ENCODE measurements around the gene SHLD2. TPM values are rescaled to one million over a fixed set of nuclear protein-coding genes. Genes with fewer than 3 reads are reported as not detected.
"Not testable (repeated sequence)": the region's sequence is repeated elsewhere in the genome, so short reads cannot be mapped to it uniquely, and the experiment has no call there.

SHLD2 gene
- total RNA-seq, 2 donors from 2014 or later, result 19.2 to 43.3 TPM

DNA sequence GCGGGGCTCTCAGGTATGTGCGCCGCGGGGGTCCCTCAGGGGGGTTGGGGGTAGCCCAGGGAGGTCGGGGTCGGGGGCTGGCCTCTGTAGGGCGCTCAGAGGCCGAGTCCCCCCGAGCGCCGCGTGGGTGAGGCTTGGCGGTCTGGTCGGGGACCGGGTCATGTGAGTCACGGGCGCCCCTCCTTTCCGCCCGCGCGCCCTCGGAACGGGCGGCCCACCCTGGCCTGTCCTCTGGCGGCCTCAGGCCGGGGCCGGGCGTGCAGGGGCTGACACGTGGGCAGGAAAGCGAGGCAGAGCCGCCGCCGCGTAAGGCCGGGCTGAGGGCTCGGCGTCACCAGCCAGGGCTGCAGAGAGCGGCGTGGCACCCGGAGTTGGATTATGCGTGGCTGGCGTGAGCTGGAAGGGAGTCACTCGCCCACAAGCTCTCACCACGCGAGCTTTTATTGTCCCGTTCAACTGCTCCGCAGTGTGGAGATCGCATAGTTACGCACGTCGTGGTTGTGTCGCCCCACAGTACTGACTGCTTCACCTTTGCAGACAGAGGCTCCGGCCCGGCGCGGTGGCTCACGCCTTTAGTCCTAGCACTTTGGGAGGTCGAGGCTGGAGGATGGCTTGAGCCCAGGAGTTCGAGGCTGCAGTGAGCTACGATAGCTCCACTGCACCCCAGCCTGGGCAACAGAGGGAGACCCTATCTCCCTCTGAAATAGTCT lies 385 bp downstream of the SHLD2 start:
- Mint-ChIP-seq H3K4me3 (peak overlapping the region; percentile 81), H3K27ac (peak overlapping the region; percentile 35 to 53), H3K27me3 (no peaks in the 10 kb centered on the region), H3K9me3 (no peaks in the 10 kb centered on the region), H3K36me3 (peaks cover 10% of the 10 kb centered on the region), H3K4me1 (ENCODE audit: low read depth in 2 of 2) (peaks cover 26 to 33% of the 10 kb centered on the region in 2 donors)
- ATAC-seq (peak; percentile 80 to 82), DNase-seq (ENCODE audit: low spot score) (peak; percentile 90)

DNA sequence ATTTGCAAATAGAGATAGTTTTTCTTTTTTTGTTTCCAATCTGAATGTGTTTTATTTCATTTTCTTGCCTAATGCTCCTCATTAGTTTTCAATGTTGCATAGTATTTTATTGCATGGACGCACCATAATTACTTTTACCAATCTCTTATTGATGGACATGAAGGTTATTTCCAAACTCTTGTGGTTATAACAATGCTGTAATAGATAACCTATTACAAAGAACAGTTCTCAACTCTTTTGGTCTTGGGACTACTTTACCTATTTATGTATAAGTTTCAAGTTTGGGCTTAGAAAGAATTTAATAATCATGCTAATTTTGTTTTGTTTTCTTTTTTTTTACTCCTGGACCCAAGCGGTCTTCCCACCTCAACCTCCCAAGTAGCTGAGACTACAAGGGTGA lies 7.0 kb downstream of the SHLD2 start:
- peaks cover 0 to 8% of the 10 kb centered on the region in 2 donors for H3K4me1 Mint-ChIP-seq (ENCODE audit: low read depth in 2 of 2)
- H3K36me3 Mint-ChIP-seq, result peaks cover 10% of the 10 kb centered on the region
- DNase-seq (ENCODE audit: low spot score), result no peak
- H3K27me3 Mint-ChIP-seq, result no peaks in the 10 kb centered on the region
- no peak overlapping the region for H3K4me3 Mint-ChIP-seq
- no peaks in the 10 kb centered on the region for H3K9me3 Mint-ChIP-seq
- ATAC-seq, result no peak
- no peak overlapping the region for H3K27ac Mint-ChIP-seq

DNA sequence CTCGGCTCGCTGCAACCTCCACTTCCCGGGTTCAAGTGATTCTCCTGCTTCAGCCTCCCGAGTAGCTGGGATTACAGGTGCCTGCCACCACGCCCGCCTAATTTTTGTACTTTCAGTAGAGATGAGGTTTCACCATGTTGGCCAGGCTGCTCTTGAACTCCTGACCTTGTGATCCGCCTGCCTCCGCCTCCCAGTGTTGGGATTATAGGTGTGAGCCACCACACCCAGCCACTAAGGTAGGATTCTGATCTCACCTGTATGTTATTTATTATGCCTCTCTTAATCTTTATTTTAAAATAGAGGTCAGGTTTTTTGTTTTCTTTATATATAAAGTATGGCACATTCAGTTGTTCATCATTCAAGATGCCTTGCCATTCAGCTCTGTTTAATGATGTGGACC lies 9.7 kb downstream of the SHLD2 start:
- H3K9me3 Mint-ChIP-seq; ATAC-seq; H3K27ac Mint-ChIP-seq; DNase-seq (ENCODE audit: low spot score); H3K4me3 Mint-ChIP-seq; H3K27me3 Mint-ChIP-seq: not testable (repeated sequence)
- Mint-ChIP-seq H3K36me3 (peaks cover 12% of the 10 kb centered on the region), H3K4me1 (ENCODE audit: low read depth in 2 of 2) (peaks cover 6 to 12% of the 10 kb centered on the region in 2 donors)

DNA sequence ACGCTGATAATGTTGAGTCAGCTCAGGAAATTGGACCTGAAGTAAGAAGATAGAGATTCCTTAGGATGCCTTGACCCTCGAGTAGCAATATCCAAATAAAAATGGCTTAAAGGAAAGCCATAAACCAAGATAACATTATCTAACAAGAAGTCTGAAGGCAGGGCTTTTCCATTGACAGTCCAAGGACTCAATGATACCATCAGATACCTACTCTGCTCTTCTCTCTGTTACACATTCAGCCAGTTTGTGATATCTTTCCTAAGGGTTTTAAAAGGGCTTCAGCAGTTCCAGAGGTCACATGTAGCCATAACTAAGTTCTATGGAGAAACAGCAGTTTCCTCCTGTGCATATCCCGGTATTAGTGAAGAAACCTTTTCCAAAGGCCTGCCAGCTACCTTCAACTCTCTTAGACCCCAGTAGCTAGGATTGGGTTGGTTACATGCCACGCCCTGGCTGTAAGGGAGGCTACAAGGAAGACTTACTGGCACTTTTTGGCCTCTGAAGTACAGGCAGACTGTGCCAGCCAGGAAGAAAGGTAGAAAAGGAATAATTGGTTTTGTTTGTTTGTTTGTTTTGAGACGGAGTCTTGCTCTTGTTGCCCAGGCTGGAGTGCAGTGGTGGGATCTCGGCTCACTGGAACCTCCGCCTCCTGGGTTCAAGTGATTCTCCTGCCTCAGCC lies 10.6 kb downstream of the SHLD2 start:
- ATAC-seq, result no peak
- no peak for DNase-seq (ENCODE audit: low spot score)
- Mint-ChIP-seq H3K4me1 (ENCODE audit: low read depth in 2 of 2) (peaks cover 6 to 13% of the 10 kb centered on the region in 2 donors), H3K9me3 (no peaks in the 10 kb centered on the region), H3K27me3 (no peaks in the 10 kb centered on the region), H3K4me3 (no peak overlapping the region), H3K27ac (no peak overlapping the region), H3K36me3 (peaks cover 13% of the 10 kb centered on the region)

DNA sequence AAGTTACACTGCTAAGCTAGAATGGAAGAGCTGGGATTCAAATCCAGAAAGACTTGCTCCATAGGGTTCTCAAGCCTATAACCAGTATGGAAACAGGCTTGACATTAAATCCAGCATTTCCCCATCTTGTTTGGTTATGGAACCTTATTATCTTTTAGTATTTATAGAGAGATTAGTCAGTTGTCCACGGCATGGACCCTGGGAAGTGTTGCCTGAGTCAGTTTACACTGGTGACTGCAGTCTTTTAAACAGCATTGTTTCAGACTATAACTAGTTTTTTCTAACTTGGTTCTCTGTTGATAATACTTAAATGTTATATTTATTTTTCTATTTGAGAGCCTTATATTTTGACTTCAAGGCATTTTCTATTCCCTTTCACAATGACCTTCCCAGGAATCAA lies 23.1 kb downstream of the SHLD2 start:
- H3K27ac Mint-ChIP-seq; H3K36me3 Mint-ChIP-seq; H3K4me3 Mint-ChIP-seq; H3K9me3 Mint-ChIP-seq; DNase-seq (ENCODE audit: low spot score); ATAC-seq; H3K4me1 Mint-ChIP-seq (ENCODE audit: low read depth in 2 of 2); H3K27me3 Mint-ChIP-seq: not testable (repeated sequence)

DNA sequence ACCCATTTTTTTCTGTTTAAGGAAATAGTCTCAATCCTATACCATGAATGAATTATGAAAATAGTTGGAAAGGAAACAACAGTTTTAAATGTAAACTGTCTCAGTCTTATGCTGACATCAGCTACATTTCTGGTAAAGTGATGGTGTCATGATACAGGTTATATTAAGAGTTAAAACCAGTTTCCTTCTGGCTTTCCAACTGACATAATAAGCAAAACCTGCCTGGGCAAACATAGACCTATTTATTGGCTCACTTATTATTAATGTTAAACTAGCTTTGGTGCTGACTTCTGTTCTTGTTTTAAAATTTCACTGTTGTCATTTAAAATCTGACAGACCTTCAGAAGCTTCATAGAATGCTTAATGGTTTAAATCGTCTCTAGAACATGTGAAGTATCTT lies 24.0 kb downstream of the SHLD2 start:
- H3K27me3 Mint-ChIP-seq; H3K36me3 Mint-ChIP-seq; ATAC-seq; H3K9me3 Mint-ChIP-seq; H3K4me1 Mint-ChIP-seq (ENCODE audit: low read depth in 2 of 2); H3K4me3 Mint-ChIP-seq; DNase-seq (ENCODE audit: low spot score); H3K27ac Mint-ChIP-seq: not testable (repeated sequence)

DNA sequence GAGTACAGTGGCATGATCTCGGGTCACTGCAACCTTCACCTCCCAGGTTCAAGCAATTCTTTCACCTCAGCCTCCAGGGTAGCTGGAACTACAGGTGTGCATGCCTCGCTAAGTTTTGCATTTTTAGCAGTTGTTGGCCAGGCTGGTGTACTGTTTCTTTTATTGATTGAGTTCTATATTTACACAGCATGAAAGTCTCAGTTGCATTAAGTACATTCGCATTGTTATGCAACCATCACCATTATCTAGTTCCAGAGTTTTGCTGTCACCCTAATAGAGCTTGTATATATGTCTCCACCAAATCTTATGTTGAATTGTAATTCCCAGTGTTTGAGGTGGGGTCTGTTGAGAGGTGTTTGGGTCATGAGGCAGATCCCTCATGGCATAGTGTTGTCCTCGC lies 28.3 kb downstream of the SHLD2 start:
- H3K4me1 Mint-ChIP-seq (ENCODE audit: low read depth in 2 of 2); H3K27ac Mint-ChIP-seq; ATAC-seq: not testable (repeated sequence)

DNA sequence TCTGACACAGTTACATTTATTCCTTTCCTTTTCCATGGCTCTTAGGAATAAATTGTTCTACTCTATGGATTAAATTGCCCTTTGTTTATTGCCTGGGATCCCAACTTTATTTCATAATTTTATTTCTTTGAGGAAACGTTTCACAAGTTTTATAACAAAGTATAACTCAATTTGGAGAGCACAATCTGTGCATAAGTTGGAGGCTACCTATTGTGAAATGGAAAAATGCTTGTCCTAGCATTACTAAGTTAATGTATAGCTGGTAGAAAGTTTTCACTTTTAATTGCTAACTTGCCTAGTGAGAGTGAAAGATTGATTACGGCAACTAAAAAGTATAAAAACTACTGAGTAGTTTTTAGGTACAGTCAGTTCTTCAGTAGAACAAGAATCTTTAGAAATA lies 32.0 kb downstream of the SHLD2 start:
- ATAC-seq; H3K36me3 Mint-ChIP-seq; H3K4me1 Mint-ChIP-seq (ENCODE audit: low read depth in 2 of 2); H3K27me3 Mint-ChIP-seq; H3K9me3 Mint-ChIP-seq; H3K27ac Mint-ChIP-seq; H3K4me3 Mint-ChIP-seq; DNase-seq (ENCODE audit: low spot score): not testable (repeated sequence)

More for the DNA sequence above, 28.3 kb downstream of the SHLD2 start:
- not testable (repeated sequence) for H3K36me3 Mint-ChIP-seq; H3K9me3 Mint-ChIP-seq; H3K27me3 Mint-ChIP-seq; H3K4me3 Mint-ChIP-seq; DNase-seq (ENCODE audit: low spot score)

DNA sequence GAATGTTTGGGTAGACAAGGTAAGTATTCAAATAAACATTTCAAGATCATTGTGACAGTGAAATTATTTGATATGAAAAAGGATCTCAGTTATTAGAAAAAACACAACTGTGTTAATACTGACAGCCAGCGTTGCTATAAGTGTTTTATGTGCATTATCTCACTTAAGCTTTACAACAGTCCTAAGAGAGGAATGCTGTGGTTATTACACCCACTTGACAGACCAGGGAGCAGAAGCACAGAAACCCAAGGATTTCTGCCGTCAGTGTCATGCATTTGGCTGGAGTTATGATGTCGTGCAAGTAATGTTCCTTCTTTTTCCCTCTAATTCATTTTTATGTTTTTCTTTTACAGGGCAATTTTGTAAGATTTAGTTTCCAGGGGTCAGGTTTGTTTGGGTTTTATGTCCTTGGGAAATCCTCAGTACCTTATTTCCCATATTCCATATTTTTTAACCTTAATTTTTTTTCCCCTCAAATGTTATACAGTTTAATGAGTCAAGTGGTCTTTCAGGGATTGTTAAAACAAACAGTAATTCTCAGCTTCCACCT lies 32.7 kb downstream of the SHLD2 start:
- DNase-seq (ENCODE audit: low spot score); H3K27ac Mint-ChIP-seq; ATAC-seq; H3K4me1 Mint-ChIP-seq (ENCODE audit: low read depth in 2 of 2); H3K4me3 Mint-ChIP-seq; H3K9me3 Mint-ChIP-seq; H3K36me3 Mint-ChIP-seq; H3K27me3 Mint-ChIP-seq: not testable (repeated sequence)

DNA sequence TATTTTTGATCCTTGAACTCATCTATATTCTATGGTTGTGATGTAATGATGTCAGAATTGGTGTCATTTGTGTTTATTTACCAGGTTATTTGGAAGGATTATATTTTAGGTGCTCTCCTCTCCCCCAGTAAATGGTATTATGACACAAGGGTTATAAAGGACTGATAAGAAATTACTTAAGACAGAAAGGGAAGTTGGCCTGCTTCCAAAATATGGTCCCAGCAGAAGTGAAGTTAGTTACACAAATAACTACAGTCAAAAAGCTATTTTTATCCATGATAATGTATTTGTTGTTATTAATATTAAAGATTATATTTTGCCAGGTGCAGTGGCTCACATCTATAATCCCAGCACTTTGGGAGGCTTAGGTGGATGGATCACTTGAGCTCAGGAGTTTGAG lies 37.2 kb downstream of the SHLD2 start:
- not testable (repeated sequence) for H3K4me1 Mint-ChIP-seq (ENCODE audit: low read depth in 2 of 2); ATAC-seq; DNase-seq (ENCODE audit: low spot score); H3K36me3 Mint-ChIP-seq; H3K27ac Mint-ChIP-seq; H3K27me3 Mint-ChIP-seq; H3K4me3 Mint-ChIP-seq; H3K9me3 Mint-ChIP-seq

DNA sequence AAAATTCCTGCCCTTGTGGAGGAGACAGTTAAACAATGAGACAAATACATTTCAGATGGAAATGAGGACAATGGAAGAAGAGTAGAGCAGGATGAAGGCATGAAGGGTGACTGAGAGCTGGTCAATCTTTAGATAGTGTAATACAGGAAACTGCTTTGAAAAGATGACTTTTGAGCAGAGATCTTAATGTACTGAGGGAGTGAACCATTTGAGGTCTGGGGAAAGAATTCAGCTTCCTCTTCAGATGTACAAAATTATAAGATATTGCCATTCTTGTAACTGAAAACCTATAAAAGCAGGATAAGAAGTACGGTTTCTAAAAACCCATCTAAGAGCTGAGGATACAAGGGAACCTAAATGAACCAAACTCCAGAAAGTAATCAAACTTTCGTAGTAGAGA lies 38.9 kb downstream of the SHLD2 start:
- ATAC-seq; H3K27me3 Mint-ChIP-seq; DNase-seq (ENCODE audit: low spot score); H3K4me1 Mint-ChIP-seq (ENCODE audit: low read depth in 2 of 2); H3K9me3 Mint-ChIP-seq; H3K4me3 Mint-ChIP-seq; H3K27ac Mint-ChIP-seq: not testable (repeated sequence)
- peaks cover 13% of the 10 kb centered on the region for H3K36me3 Mint-ChIP-seq

DNA sequence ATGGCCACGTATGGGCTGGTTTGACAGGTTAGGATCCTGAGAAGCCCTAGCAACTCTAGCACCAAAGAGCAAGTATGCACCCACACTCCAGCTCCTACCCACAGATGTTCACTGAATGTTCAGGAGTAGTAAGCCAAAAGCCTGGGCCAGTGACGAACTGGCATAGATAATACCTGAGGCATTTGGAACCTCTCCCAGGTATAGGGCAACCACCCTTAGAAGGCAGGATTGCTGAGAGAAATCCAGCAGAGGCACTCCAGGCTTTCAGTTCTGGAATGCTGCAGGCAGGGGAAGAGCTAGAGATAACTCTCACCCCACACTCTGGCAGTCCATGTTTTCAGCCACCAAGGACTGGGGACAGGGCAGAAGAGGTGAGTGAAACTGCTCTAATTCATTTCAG lies 39.4 kb downstream of the SHLD2 start:
- peaks cover 13% of the 10 kb centered on the region for H3K36me3 Mint-ChIP-seq
- H3K4me3 Mint-ChIP-seq; H3K4me1 Mint-ChIP-seq (ENCODE audit: low read depth in 2 of 2); H3K9me3 Mint-ChIP-seq; H3K27ac Mint-ChIP-seq; DNase-seq (ENCODE audit: low spot score); H3K27me3 Mint-ChIP-seq; ATAC-seq: not testable (repeated sequence)

DNA sequence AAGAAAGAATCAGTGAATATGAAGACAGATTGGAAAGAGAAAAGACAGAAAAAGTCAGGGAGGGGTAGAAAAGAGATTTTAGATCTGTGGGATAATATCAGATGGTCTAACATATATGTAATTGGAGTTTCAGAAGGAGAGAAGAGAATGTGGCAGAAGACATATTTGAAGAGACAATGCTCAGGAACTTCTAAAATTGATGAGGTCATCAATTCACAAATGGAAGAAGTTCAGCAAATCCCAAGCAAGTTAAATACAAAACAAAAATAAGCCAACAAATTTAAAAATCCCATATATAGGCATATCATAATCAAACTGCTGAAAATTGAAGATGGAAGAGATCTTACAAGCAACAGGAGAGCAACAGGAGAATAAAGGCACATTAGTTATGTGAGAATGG lies 42.5 kb downstream of the SHLD2 start:
- not testable (repeated sequence) for H3K9me3 Mint-ChIP-seq; H3K4me1 Mint-ChIP-seq (ENCODE audit: low read depth in 2 of 2); H3K4me3 Mint-ChIP-seq; ATAC-seq; H3K27ac Mint-ChIP-seq; DNase-seq (ENCODE audit: low spot score); H3K27me3 Mint-ChIP-seq
- H3K36me3 Mint-ChIP-seq, result peaks cover 13% of the 10 kb centered on the region

DNA sequence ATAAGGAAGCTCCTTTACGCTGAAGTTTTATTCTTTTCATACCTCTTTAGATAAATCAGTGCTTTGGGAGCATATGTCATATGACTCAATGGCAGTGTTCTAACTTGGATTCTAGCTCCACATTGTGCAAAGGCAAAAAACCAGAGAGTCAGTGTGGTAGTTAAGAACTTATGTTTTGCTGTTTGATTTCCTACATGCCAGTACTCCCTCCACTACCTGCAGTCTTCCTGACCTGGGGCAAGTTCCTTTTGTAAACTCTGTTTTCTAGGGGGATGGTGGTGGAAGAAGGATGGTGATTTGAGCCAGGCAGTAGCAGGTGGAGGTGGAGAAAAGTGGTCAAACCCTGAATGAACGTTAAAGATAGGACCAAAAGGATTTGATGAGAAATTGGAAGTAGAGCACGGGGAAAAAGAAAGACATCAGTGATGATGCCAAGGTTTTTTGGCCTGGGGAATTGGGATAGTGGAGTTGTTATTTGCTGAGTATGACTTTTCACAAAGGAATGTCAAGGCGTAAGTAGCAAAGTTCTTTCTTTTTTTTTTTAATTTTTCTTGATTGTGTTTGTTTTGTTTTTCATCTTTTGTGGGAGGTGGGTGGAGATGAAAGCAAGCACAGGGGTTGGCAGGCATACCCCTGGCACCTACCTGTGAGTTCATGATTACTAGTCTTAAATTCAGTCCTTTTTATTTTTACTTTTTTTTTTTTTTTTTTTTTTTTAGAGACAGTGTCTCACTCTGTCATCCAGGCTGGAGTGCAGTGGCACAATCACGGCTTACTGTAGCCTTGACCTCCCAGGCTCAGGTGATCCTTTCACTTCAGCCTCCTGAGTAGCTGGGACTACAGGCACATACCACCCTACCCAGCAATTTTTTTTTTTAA lies 47.5 kb downstream of the SHLD2 start:
- not testable (repeated sequence) for H3K27me3 Mint-ChIP-seq; H3K4me3 Mint-ChIP-seq; H3K9me3 Mint-ChIP-seq; DNase-seq (ENCODE audit: low spot score); H3K36me3 Mint-ChIP-seq; H3K27ac Mint-ChIP-seq; ATAC-seq; H3K4me1 Mint-ChIP-seq (ENCODE audit: low read depth in 2 of 2)
